CD4-positive, alpha-beta memory T cell (primary cell): ENCODE results near the gene SESN1. TPM values are rescaled to one million over a fixed set of nuclear protein-coding genes. Genes with fewer than 3 reads are reported as not detected.
A peak's percentile ranks its signal among the peaks of the same experiment; 100 is the strongest.
"Not testable (repeated sequence)": the region's sequence is repeated elsewhere in the genome, so short reads cannot be mapped to it uniquely, and the experiment has no call there.

ENCODE experiments used
- CTCF ChIA-PET: fragments of 350-600 bp; sonication (Branson Sonifier 250); formaldehyde crosslinking; loops from one replicate; lab custom pipeline; 2021; ENCODE audit warnings: inconsistent platforms; ENCODE audit not compliant: partially characterized antibody; lab: Charles Lee
- POLR2A ChIA-PET: fragments of 350-600 bp; sonication (Branson Sonifier 250); formaldehyde crosslinking; loops from one replicate; lab custom pipeline; 2021; ENCODE audit not compliant: partially characterized antibody; lab: Charles Lee
- DNase-seq, 5 donors: peaks; one replicate each; pipeline versions ENCODE4 v3.0.0 to v3.0.0-alpha.2; 2020 to 2022; ENCODE audit warnings: mixed read lengths in 1 of 5
- H3K27ac ChIP-seq: one replicate; pipeline ENCODE4 v1.7.0; 2013; ENCODE audit warnings: low read depth, low read length
- H3K27me3 ChIP-seq: 2 replicates; pipeline ENCODE4 v1.7.0; 2013; ENCODE audit warnings: mild to moderate bottlenecking, low read length, moderate library complexity; ENCODE audit not compliant: insufficient read depth
- H3K36me3 ChIP-seq: 2 replicates; pipeline ENCODE4 v1.7.0; 2013; ENCODE audit warnings: mild to moderate bottlenecking, low read length, moderate library complexity; ENCODE audit not compliant: insufficient read depth
- H3K4me1 ChIP-seq: 2 replicates; pipeline ENCODE4 v1.7.0; 2013; ENCODE audit warnings: mild to moderate bottlenecking, low read length, moderate library complexity; ENCODE audit not compliant: insufficient read depth
- H3K4me3 ChIP-seq, 2 donors: one replicate each; pipeline ENCODE4 v1.7.0; 2013; ENCODE audit warnings: low read length in 2 of 2, mild to moderate bottlenecking in 1 of 2
- H3K9me3 ChIP-seq, 2 donors: one replicate each; pipeline ENCODE4 v1.7.0; 2013; ENCODE audit warnings: low read length in 2 of 2, control low read depth in 1 of 2; ENCODE audit not compliant: control insufficient read depth in 1 of 2
- H3K27ac Mint-ChIP-seq, 7 donors: one replicate each; pipeline ENCODE4 v1.8.0; 2020 to 2021; ENCODE audit warnings: mixed read lengths in 7 of 7, mild to moderate bottlenecking in 6 of 7, inconsistent platforms in 3 of 7, moderate library complexity in 3 of 7
- H3K27me3 Mint-ChIP-seq, 2 donors: one replicate each; pipeline ENCODE4 v1.8.0; 2020 to 2021; ENCODE audit warnings: mixed read lengths in 2 of 2
- H3K36me3 Mint-ChIP-seq, 2 donors: one replicate each; pipeline ENCODE4 v1.8.0; 2020 to 2021; ENCODE audit warnings: mixed read lengths in 2 of 2, inconsistent platforms in 1 of 2, mild to moderate bottlenecking in 1 of 2
- H3K4me1 Mint-ChIP-seq, 4 donors: one replicate each; pipeline ENCODE4 v1.8.0; 2020 to 2021; ENCODE audit warnings: mixed read lengths in 4 of 4, mild to moderate bottlenecking in 1 of 4
- H3K4me3 Mint-ChIP-seq, 8 donors: one replicate each; pipeline ENCODE4 v1.8.0; 2020 to 2021; ENCODE audit warnings: mixed read lengths in 8 of 8, mild to moderate bottlenecking in 7 of 8, moderate library complexity in 6 of 8, inconsistent platforms in 3 of 8
- H3K9me3 Mint-ChIP-seq, 8 donors: one replicate each; pipeline ENCODE4 v1.8.0; 2020 to 2021; ENCODE audit warnings: mixed read lengths in 8 of 8, mild to moderate bottlenecking in 5 of 8, inconsistent platforms in 3 of 8, moderate library complexity in 1 of 8
- intact Hi-C: fragments of 100-400 bp; cut with micrococcal nuclease; formaldehyde crosslinking; loops from one replicate; pipeline ENCODE4 v1.15.1; 2023
- polyA plus RNA-seq, 2 donors: library from polyadenylated mRNA; unstranded; fragments of 300-500 nt; fragmentation: Illumina TruSeq; gene quantifications; one replicate each; pipeline ENCODE4 v1.2.3, GENCODE V29; 2021
- total RNA-seq, 2 experiments: library from RNA; stranded (reverse); gene quantifications; one replicate each; pipeline ENCODE4 v1.2.3, GENCODE V29; 2021

SESN1 gene
- total and polyA plus RNA-seq, 4 experiments from 2014 or later, result 37.0 to 51.7 (median 46.5) TPM

- no peak for DNase-seq
- intact Hi-C loops, result loop anchor here (5.0 kb wide), 1 partner anchor 40 kb away; no protein-coding TSS in a partner anchor
- Mint-ChIP-seq H3K36me3 (peaks cover 36 to 66% of the 10 kb centered on the region in 2 donors), H3K4me3 (no peak overlapping the region), H3K9me3 (peaks cover 3 to 35% (median 24%) of the 10 kb centered on the region in 8 donors), H3K27me3 (no peaks in the 10 kb centered on the region), H3K4me1 (peaks cover 0 to 9% (median under 1%) of the 10 kb centered on the region in 4 donors), H3K27ac (peak overlapping the region in 1 of 7 donors; percentile 7)
- peaks cover 7% of the 10 kb centered on the region for H3K36me3 ChIP-seq
- ChIA-PET POLR2A (no interaction called here), CTCF (interaction anchor here (1.2 kb wide), 1 partner anchor 11 kb away, joined by 3 read pairs; no protein-coding TSS in a partner anchor)
- no peaks in the 10 kb centered on the region for H3K4me1 ChIP-seq
- H3K4me3 ChIP-seq, result no peak overlapping the region
- H3K27me3 ChIP-seq, result no peaks in the 10 kb centered on the region
- H3K9me3 ChIP-seq, result no peaks in the 10 kb centered on the region
- no peak overlapping the region for H3K27ac ChIP-seq
Observed at GRCh38 chr6:108982154-108983113, 112.2 kb downstream of the SESN1 start.

- H3K9me3 Mint-ChIP-seq, result peaks cover 3 to 46% (median 32%) of the 10 kb centered on the region in 8 donors
- H3K4me1 ChIP-seq, H3K27me3 ChIP-seq, H3K27ac Mint-ChIP-seq, H3K4me3 ChIP-seq, H3K27me3 Mint-ChIP-seq, H3K4me1 Mint-ChIP-seq, DNase-seq, H3K36me3 ChIP-seq, POLR2A ChIA-PET, CTCF ChIA-PET, H3K9me3 ChIP-seq, H3K4me3 Mint-ChIP-seq, H3K27ac ChIP-seq, intact Hi-C loops: not testable (repeated sequence)
- H3K36me3 Mint-ChIP-seq, result peaks cover 25 to 52% of the 10 kb centered on the region in 2 donors
Observed at GRCh38 chr6:108978638-108979037, 116.0 kb downstream of the SESN1 start.

- H3K9me3 Mint-ChIP-seq, result peaks cover 0 to 28% (median 15%) of the 10 kb centered on the region in 8 donors
- Histone ChIP-seq H3K4me3 (no peak overlapping the region), H3K27ac (no peak overlapping the region), H3K27me3 (no peaks in the 10 kb centered on the region), H3K36me3 (no peaks in the 10 kb centered on the region), H3K9me3 (no peaks in the 10 kb centered on the region), H3K4me1 (no peaks in the 10 kb centered on the region)
- no peaks in the 10 kb centered on the region for H3K27me3 Mint-ChIP-seq
- peaks cover 3 to 14% (median 7%) of the 10 kb centered on the region in 4 donors for H3K4me1 Mint-ChIP-seq
- no peak overlapping the region for H3K27ac Mint-ChIP-seq
- ChIA-PET CTCF (interaction anchor here (0.6 kb wide), 1 partner anchor 81 kb away, joined by 3 read pairs; no protein-coding TSS in a partner anchor), POLR2A (no interaction called here)
- no peak overlapping the region for H3K4me3 Mint-ChIP-seq
- no peak for DNase-seq
- H3K36me3 Mint-ChIP-seq, result peaks cover 18 to 23% of the 10 kb centered on the region in 2 donors
- intact Hi-C loops, result no loop called here
Observed at GRCh38 chr6:108974201-108974600, 120.4 kb downstream of the SESN1 start.

GRCh38 chr6:108969776-108970175 is 124.9 kb downstream of the SESN1 start:
- CTCF ChIA-PET, result no interaction called here
- DNase-seq, result no peak
- peak overlapping the region in 1 of 7 donors; percentile 57 for H3K27ac Mint-ChIP-seq

GRCh38 chr6:108968325-108969316 is 126.0 kb downstream of the SESN1 start:
- peaks cover 3 to 23% (median 17%) of the 10 kb centered on the region in 4 donors for H3K4me1 Mint-ChIP-seq
- intact Hi-C loops, result no loop called here
- no peak for DNase-seq
- no peak overlapping the region for H3K27ac ChIP-seq
- CTCF ChIA-PET, result interaction anchor here (1.2 kb wide), 1 partner anchor 427 kb away, joined by 3 read pairs; no protein-coding TSS in a partner anchor
- H3K27ac Mint-ChIP-seq, result peak overlapping the region in 2 of 7 donors; percentile 2 to 68
- no peaks in the 10 kb centered on the region for H3K9me3 ChIP-seq
- H3K4me3 Mint-ChIP-seq, result no peak overlapping the region
- no peak overlapping the region for H3K4me3 ChIP-seq
- H3K4me1 ChIP-seq, result no peaks in the 10 kb centered on the region
- no peaks in the 10 kb centered on the region for H3K27me3 ChIP-seq
- H3K36me3 Mint-ChIP-seq, result peaks cover under 1 to 11% of the 10 kb centered on the region in 2 donors
- H3K36me3 ChIP-seq, result no peaks in the 10 kb centered on the region
- H3K9me3 Mint-ChIP-seq, result no peaks in the 10 kb centered on the region
- POLR2A ChIA-PET, result interaction anchor here (1.0 kb wide), 1 partner anchor 26 kb away, joined by 3 read pairs; no protein-coding TSS in a partner anchor
- H3K27me3 Mint-ChIP-seq, result no peaks in the 10 kb centered on the region

More at GRCh38 chr6:108969776-108970175, 124.9 kb downstream of the SESN1 start:
- no peaks in the 10 kb centered on the region for H3K27me3 Mint-ChIP-seq
- Histone ChIP-seq H3K36me3 (no peaks in the 10 kb centered on the region), H3K9me3 (no peaks in the 10 kb centered on the region), H3K4me3 (no peak overlapping the region), H3K27ac (no peak overlapping the region), H3K27me3 (no peaks in the 10 kb centered on the region), H3K4me1 (no peaks in the 10 kb centered on the region)
- H3K36me3 Mint-ChIP-seq, result peaks cover 0 to 13% of the 10 kb centered on the region in 2 donors
- intact Hi-C loops, result no loop called here
- peaks cover 3 to 23% (median 17%) of the 10 kb centered on the region in 4 donors for H3K4me1 Mint-ChIP-seq
- H3K9me3 Mint-ChIP-seq, result no peaks in the 10 kb centered on the region
- H3K4me3 Mint-ChIP-seq, result no peak overlapping the region
- POLR2A ChIA-PET, result no interaction called here

- CTCF ChIA-PET, result no interaction called here
- H3K4me3 Mint-ChIP-seq, result no peak overlapping the region
Observed at GRCh38 chr6:108966855-108967755, 127.5 kb downstream of the SESN1 start.

More at GRCh38 chr6:108966855-108967755, 127.5 kb downstream of the SESN1 start:
- no peak overlapping the region for H3K27ac ChIP-seq
- intact Hi-C loops, result no loop called here
- H3K4me3 ChIP-seq, result no peak overlapping the region
- no peaks in the 10 kb centered on the region for H3K36me3 ChIP-seq
- POLR2A ChIA-PET, result interaction anchor here (0.7 kb wide), 1 partner anchor 104 kb away, joined by 3 read pairs; no protein-coding TSS in a partner anchor
- H3K27ac Mint-ChIP-seq, result peak overlapping the region in 2 of 7 donors; percentile 54 to 77
- peaks cover 1 to 13% of the 10 kb centered on the region in 2 donors for H3K36me3 Mint-ChIP-seq
- H3K27me3 ChIP-seq, result no peaks in the 10 kb centered on the region
- H3K4me1 Mint-ChIP-seq, result peaks cover 3 to 21% (median 16%) of the 10 kb centered on the region in 4 donors
- H3K9me3 ChIP-seq, result no peaks in the 10 kb centered on the region
- peak in 1 of 5 donors; percentile 53 for DNase-seq
- no peaks in the 10 kb centered on the region for H3K9me3 Mint-ChIP-seq
- no peaks in the 10 kb centered on the region for H3K27me3 Mint-ChIP-seq
- no peaks in the 10 kb centered on the region for H3K4me1 ChIP-seq
